Lower lobe of right lung (tissue), 2 donors: ENCODE results near the gene MAOB. TPM values are rescaled to one million over a fixed set of nuclear protein-coding genes. Genes with fewer than 3 reads are reported as not detected.

Experiments
- ATAC-seq, 2 donors: fragments of 200-7000 bp; cut with Tn5 transposase; one replicate each; pipeline ENCODE4 v1.9.1; 2020 to 2022; ENCODE audit warnings: mild to moderate bottlenecking in 2 of 2, moderate library complexity in 2 of 2
- DNase-seq: peaks from one replicate; pipeline ENCODE4 v3.0.0-alpha.2; 2020
- H3K27ac ChIP-seq: fragments of 200-600 bp; one replicate; pipeline ENCODE4 v1.8.0; 2022
- H3K27me3 ChIP-seq: fragments of 200-600 bp; one replicate; pipeline ENCODE4 v1.8.0; 2022; ENCODE audit warnings: low read depth
- H3K36me3 ChIP-seq: fragments of 200-600 bp; one replicate; pipeline ENCODE4 v1.8.0; 2022; ENCODE audit warnings: mild to moderate bottlenecking
- H3K4me1 ChIP-seq: fragments of 200-600 bp; one replicate; pipeline ENCODE4 v1.8.0; 2022
- H3K4me3 ChIP-seq: fragments of 200-600 bp; one replicate; pipeline ENCODE4 v1.8.0; 2022; ENCODE audit warnings: mild to moderate bottlenecking
- H3K9me3 ChIP-seq: fragments of 200-600 bp; one replicate; pipeline ENCODE4 v1.8.0; 2022
- intact Hi-C: fragments of 100-400 bp; cut with DNase I; formaldehyde crosslinking; loops from one replicate; pipeline ENCODE4 v1.11.0; 2022
- total RNA-seq: library from RNA; stranded (reverse); fragmentation: NEBNext Ultra II Directional; extraction: Animal tissue kit (Norgen Biotek cat#: 25700); gene quantifications from one replicate; pipeline ENCODE4 v1.2.1, GENCODE V29; 2021
- TF ChIP-seq, protein P1 (sequence below): fragments of 200-600 bp; IDR thresholded peaks from one replicate; pipeline ENCODE4 v1.8.0; 2022; ENCODE audit warnings: antibody characterized with exemption, mild to moderate bottlenecking
- donor health status: DM: no; HTN: yes; CAD: no; lungs with severe emphysema.

The MAOB gene
- total RNA-seq, 1 donor from 2014 or later: 23.4 TPM

DNA sequence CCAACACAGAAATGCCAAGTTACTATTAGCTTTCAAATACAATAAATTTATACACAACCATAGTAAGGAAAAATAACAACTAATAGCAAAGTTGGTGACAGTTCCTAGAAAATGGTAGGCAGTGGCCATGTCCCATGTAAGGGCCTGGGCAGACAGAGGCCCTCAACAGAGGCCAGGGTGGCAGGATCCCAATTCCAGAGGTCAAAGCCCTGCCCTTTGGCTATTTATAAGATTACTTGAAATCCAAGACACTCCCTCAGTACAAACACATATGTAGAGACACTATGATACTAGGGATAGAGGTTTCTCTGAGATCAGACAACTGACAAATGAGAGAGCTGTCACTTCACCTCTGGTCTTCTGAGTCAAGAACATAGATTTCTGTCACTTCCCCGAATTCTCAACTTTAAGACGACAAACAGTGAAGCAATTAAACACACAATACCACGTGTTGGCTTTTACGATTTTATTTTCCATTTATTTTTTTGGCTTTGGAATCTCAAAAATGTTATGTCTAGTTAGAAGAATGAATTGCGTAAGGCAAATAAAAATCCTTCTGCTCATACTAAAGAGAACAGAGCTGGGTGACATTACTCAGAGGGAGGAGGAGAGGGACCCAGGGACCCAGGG is 16.3 kb upstream of the MAOB start:
- Histone ChIP-seq H3K27me3 (no peaks in the 10 kb centered on the region), H3K4me1 (no peaks in the 10 kb centered on the region), H3K4me3 (no peak overlapping the region), H3K9me3 (no peaks in the 10 kb centered on the region), H3K27ac (no peak overlapping the region), H3K36me3 (no peaks in the 10 kb centered on the region)
- ATAC-seq (peak in 1 of 2 donors; percentile 36), DNase-seq (no peak)
- intact Hi-C loops: no loop called here
- TF ChIP-seq, protein P1, sequence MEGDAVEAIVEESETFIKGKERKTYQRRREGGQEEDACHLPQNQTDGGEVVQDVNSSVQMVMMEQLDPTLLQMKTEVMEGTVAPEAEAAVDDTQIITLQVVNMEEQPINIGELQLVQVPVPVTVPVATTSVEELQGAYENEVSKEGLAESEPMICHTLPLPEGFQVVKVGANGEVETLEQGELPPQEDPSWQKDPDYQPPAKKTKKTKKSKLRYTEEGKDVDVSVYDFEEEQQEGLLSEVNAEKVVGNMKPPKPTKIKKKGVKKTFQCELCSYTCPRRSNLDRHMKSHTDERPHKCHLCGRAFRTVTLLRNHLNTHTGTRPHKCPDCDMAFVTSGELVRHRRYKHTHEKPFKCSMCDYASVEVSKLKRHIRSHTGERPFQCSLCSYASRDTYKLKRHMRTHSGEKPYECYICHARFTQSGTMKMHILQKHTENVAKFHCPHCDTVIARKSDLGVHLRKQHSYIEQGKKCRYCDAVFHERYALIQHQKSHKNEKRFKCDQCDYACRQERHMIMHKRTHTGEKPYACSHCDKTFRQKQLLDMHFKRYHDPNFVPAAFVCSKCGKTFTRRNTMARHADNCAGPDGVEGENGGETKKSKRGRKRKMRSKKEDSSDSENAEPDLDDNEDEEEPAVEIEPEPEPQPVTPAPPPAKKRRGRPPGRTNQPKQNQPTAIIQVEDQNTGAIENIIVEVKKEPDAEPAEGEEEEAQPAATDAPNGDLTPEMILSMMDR: no peak

DNA sequence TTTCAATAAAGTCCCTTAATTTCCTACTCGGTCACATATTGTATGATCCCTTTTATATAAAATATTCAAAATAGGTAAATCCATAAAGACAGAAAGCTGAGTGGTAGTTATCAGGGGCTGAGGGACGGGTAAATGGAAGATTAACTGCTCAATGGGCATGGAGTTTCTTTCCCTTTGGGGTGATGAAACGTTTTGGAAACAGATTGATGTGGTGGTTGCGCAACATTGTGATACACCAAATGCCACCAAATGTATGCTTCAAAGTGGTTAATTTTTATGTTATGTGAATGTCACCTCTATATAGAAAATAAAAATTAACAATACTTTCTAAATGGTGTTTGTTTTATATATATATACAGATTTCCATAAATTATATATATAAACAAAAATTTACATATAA is 15.0 kb upstream of the MAOB start:
- ATAC-seq (no peak), DNase-seq (no peak)
- H3K4me1 ChIP-seq: no peaks in the 10 kb centered on the region
- no peak overlapping the region for H3K4me3 ChIP-seq
- TF ChIP-seq, protein P1: no peak
- intact Hi-C loops: no loop called here
- H3K9me3 ChIP-seq: no peaks in the 10 kb centered on the region
- no peaks in the 10 kb centered on the region for H3K36me3 ChIP-seq
- H3K27ac ChIP-seq: no peak overlapping the region
- no peaks in the 10 kb centered on the region for H3K27me3 ChIP-seq

DNA sequence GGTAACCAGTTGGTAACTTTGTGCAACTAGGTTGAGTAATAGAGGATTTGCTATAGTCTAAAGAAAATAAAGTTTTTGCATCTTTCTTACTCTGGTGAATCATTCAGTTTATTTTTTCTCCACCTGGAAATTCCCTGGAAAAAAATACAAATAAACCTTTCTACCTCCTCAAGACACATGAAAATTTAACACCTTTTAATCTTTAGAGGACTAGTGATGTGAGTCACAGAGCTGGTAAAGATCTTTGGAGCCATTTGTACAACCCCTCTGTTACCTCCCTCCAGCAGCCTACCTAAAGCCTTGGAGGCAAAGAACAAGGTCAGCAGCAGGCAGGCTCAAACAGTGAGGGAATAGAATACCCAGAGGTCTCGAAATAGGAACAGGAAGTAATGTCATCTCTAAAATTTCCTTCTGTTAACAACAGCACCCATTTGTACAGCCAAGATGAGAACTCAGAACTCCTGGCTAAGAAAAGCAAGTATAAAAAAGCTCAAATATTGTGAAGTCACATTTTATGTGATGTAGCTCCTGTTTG is 10.2 kb upstream of the MAOB start:
- DNase-seq: no peak
- H3K27ac ChIP-seq: no peak overlapping the region
- ATAC-seq: no peak
- no peaks in the 10 kb centered on the region for H3K4me1 ChIP-seq
- no peaks in the 10 kb centered on the region for H3K27me3 ChIP-seq
- H3K4me3 ChIP-seq: no peak overlapping the region
- intact Hi-C loops: no loop called here
- H3K36me3 ChIP-seq: no peaks in the 10 kb centered on the region
- peaks cover 3% of the 10 kb centered on the region for H3K9me3 ChIP-seq
- TF ChIP-seq, protein P1: no peak

DNA sequence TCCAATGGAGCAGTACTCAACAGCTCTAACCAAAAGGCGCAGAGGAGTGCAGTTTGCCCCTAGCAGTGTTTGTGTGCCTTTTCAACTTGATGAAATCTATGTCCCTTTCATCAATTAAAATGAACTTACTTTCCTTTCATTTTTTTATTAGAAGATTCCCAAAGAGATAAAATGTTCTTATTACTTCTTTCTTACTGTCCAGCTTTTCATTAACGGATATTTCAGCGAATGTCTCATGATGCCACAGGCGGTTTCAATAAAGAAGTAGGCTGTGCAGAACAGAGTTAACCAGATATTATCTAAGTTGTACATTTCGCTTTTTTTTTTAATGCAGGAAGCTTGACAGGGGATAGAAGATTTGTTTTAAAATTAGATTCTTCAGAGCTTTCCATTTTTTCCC is 3.4 kb upstream of the MAOB start:
- intact Hi-C loops: no loop called here
- Histone ChIP-seq H3K4me3 (no peak overlapping the region), H3K27ac (no peak overlapping the region), H3K4me1 (no peaks in the 10 kb centered on the region), H3K36me3 (no peaks in the 10 kb centered on the region), H3K9me3 (peaks cover 3% of the 10 kb centered on the region), H3K27me3 (no peaks in the 10 kb centered on the region)
- TF ChIP-seq, protein P1: no peak
- no peak for ATAC-seq
- no peak for DNase-seq

DNA sequence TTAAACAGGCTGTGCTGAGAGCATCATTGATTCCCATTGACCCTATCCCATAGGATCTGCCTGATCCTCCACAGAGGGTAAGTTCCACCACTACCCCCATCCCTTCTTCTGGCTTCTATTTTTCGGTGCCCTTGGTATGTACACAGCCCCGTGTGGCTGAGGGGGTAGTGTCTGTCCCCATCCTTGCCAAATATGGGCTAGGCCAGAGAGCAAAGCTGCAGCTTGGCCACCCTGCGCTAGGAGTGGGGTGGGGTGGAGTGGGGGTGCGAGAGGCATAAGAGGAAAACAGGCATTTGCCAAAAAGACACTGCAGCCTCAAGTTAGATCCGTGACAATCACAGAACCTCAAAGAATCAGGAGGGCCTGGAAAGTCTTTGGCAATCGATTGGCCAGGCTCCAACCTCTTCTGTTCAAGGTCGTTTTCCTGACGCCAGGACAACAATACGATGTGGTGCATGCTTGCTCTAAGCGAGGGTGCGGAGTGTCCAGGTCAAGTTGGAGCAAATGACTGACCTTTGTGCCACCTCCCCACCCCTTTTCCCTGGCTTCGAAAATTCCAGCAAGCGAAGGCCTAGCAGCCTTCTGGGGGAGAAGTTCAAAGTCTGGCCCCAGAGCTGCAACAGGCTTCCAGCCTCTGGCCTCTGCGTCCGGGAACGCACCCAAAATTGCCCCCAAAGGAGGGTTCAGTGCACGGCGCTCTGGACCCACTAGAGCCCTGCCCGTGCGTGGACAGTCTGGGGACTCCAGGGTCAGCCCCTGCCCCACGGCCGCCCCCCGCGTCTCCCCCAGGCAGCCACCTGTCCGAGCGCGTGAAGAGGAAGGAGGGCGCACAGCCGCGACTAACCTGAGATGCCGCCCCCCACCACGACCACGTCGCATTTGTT is 598 bp downstream of the MAOB start:
- intact Hi-C loops: no loop called here
- H3K27me3 ChIP-seq: no peaks in the 10 kb centered on the region
- H3K27ac ChIP-seq: peak overlapping the region; percentile 64
- TF ChIP-seq, protein P1: no peak
- H3K36me3 ChIP-seq: no peaks in the 10 kb centered on the region
- H3K4me3 ChIP-seq: peak overlapping the region; percentile 46
- ATAC-seq: peak; percentile 29 to 31
- DNase-seq: no peak
- no peaks in the 10 kb centered on the region for H3K4me1 ChIP-seq
- no peaks in the 10 kb centered on the region for H3K9me3 ChIP-seq
